ENCODE data around the gene ZNF827. TPM values are rescaled to one million over a fixed set of nuclear protein-coding genes. Genes with fewer than 3 reads are reported as not detected.

The ZNF827 gene
- total and polyA plus RNA-seq, 2 of the 13 experiments (the other 11 are each of a cell fraction or from before 2014, with no cell fraction given), result 2.8 TPM

DNA sequence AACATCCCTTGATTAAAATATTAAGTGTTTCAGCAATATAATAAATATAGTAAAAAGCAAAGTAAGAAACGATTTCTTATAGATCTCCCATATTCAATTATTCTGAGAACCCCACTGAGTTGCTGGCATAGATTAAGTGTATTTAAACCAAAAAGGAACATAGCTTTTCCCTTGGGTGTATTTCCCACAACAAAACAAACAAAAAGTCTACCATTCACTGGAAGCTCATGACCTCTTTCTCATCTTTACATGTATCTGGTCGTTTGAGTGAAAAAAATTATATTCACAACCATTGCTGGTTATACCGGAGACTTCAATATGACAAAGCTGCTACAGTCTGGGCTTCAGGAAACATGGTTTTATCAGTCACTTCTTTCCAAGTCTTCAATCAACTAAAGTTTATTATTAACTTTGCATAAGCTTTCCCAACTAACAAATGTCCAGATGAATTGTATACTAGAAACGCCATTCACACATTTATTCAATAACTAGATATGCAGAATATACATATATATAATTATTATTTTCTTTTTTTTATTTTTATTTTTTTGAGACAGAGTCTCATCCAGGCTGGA lies 38.6 kb downstream of the ZNF827 start:
- no peak for TF ChIP-seq PAF1 (CRISPR knock-in tag; IDR thresholded peaks at IDR 0.05)
- Histone ChIP-seq H3K4me2 (ENCODE audit: low read depth, low read length) (no peak overlapping the region), H3K27ac (ENCODE audit: extremely low read length, insufficient read depth, low read length) (no peak overlapping the region), H2AFZ (ENCODE audit: low read length) (no peak overlapping the region), H4K20me1 (ENCODE audit: insufficient read depth, low read length) (no peaks in the 10 kb centered on the region), H3K27me3 (ENCODE audit: control insufficient read depth in 1 of 2, insufficient read depth in 2 of 2, low read length in 2 of 2) (no peaks in the 10 kb centered on the region), H3K4me1 (ENCODE audit: insufficient read depth, low read length) (no peaks in the 10 kb centered on the region), H3K9me3 (ENCODE audit: low read length) (no peaks in the 10 kb centered on the region), H3K79me2 (ENCODE audit: insufficient read depth, low read length) (no peaks in the 10 kb centered on the region), H3K36me3 (replicated peaks in 1 of 2; ENCODE audit: control insufficient read depth in 1 of 2, insufficient read depth in 2 of 2, low read length in 2 of 2) (peaks cover 0 to 17% of the 10 kb centered on the region in 2 experiments; a peak in 3 of 5 replicates), H3K9ac (ENCODE audit: insufficient read depth, low read depth, low read length) (no peak overlapping the region), H3K4me3 (replicated peaks in 1 of 3; ENCODE audit: insufficient read depth in 1 of 3, low read depth in 2 of 3, low read length in 3 of 3) (no peak overlapping the region)
- FAIRE-seq (no peak), DNase-seq (ENCODE audit: low spot score) (no peak), ATAC-seq (no peak)
- 82% methylated on average over 4 of the region's 4 CpGs for WGBS (ENCODE audit: low lambda C conversion rate)
- ChIA-PET POLR2A (no interaction called here), CTCF (ENCODE audit: low intra/inter-chr PET ratio, low total read pairs) (no interaction called here)
- BruUV-seq (replicated peaks), result no TSS peak
- in situ Hi-C loops (cut with HindIII; ENCODE audit: extremely low pct_ligation_motif_present, low pct_unique_long_range_greater_than_20kb), result no loop called here
- intact Hi-C loops (cut with micrococcal nuclease; ENCODE audit: unreplicated experiment), result no loop called here

DNA sequence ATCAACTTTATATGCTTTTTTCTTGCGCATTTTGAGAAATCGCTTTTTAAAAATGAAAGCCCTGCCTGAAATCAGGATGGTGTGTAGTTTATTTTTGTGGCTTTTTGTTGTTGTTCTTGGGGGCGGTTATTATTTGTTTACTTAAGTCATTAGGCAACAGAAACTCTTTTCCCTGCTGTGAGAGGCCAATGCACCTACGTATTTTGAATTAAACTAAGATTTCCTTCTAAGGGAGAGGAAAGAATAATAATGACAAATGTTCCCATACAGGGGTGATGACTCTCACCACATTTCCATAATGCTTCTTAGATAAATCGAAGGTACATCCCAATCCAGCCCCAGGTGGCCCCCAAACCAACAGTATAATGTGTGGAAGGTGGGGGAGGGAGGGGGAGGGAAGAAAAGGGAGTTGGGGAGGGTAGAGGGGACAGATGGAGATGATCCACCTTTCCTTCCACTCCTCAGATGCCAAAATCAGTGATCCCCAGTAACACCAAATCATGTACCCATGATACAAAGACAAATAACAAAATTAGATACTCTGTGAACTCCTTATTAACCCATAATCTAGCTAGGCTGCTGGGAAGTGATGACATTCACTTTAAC lies 39.6 kb downstream of the ZNF827 start:
- H4K20me1 ChIP-seq (ENCODE audit: insufficient read depth, low read length), result no peaks in the 10 kb centered on the region
- no peaks in the 10 kb centered on the region for H3K9me3 ChIP-seq (ENCODE audit: low read length)
- H2AFZ ChIP-seq (ENCODE audit: low read length), result no peak overlapping the region
- no peak for ATAC-seq
- no peaks in the 10 kb centered on the region for H3K79me2 ChIP-seq (ENCODE audit: insufficient read depth, low read length)
- peak; percentile 15 for TF ChIP-seq HNRNPK (IDR thresholded peaks at IDR 0.05; ENCODE audit: low read depth, low read length, poor library complexity, severe bottlenecking)
- TF ChIP-seq NRL (CRISPR knock-in tag; IDR thresholded peaks at IDR 0.05; ENCODE audit: borderline replicate concordance), result no peak
- TF ChIP-seq ZNF562 (CRISPR knock-in tag; IDR thresholded peaks at IDR 0.05; ENCODE audit: borderline replicate concordance), result no peak
- TF ChIP-seq ZNF10 (CRISPR knock-in tag; IDR thresholded peaks at IDR 0.05; ENCODE audit: borderline replicate concordance, low read depth), result no peak
- H3K4me1 ChIP-seq (ENCODE audit: insufficient read depth, low read length), result no peaks in the 10 kb centered on the region
- in situ Hi-C loops (cut with HindIII; ENCODE audit: extremely low pct_ligation_motif_present, low pct_unique_long_range_greater_than_20kb) (no loop called here), intact Hi-C loops (cut with micrococcal nuclease; ENCODE audit: unreplicated experiment) (no loop called here)
- no peaks in the 10 kb centered on the region for H3K27me3 ChIP-seq (ENCODE audit: control insufficient read depth in 1 of 2, insufficient read depth in 2 of 2, low read length in 2 of 2)
- CTCF ChIA-PET (ENCODE audit: low intra/inter-chr PET ratio, low total read pairs), result no interaction called here
- WGBS (ENCODE audit: low lambda C conversion rate), result 96% methylated on average over 5 of the region's 5 CpGs
- H3K4me3 ChIP-seq (replicated peaks in 1 of 3; ENCODE audit: insufficient read depth in 1 of 3, low read depth in 2 of 3, low read length in 3 of 3), result no peak overlapping the region
- DNase-seq (ENCODE audit: low spot score), result no peak
- peaks cover 0 to 17% of the 10 kb centered on the region in 2 experiments; a peak in 3 of 5 replicates for H3K36me3 ChIP-seq (replicated peaks in 1 of 2; ENCODE audit: control insufficient read depth in 1 of 2, insufficient read depth in 2 of 2, low read length in 2 of 2)
- no peak overlapping the region for H3K9ac ChIP-seq (ENCODE audit: insufficient read depth, low read depth, low read length)
- POLR2A ChIA-PET, result no interaction called here
- H3K4me2 ChIP-seq (ENCODE audit: low read depth, low read length), result no peak overlapping the region
- H3K27ac ChIP-seq (ENCODE audit: extremely low read length, insufficient read depth, low read length), result no peak overlapping the region
- no peak for FAIRE-seq
- BruUV-seq (replicated peaks), result no TSS peak

Data from HepG2 (cell line).